SU-DHL-6 (cell line): ENCODE data around the gene KLB.
A peak's percentile ranks its signal among the peaks of the same experiment; 100 is the strongest.
"Not testable (repeated sequence)": the region's sequence is repeated elsewhere in the genome, so short reads cannot be mapped to it uniquely, and the experiment has no call there.

ENCODE experiments used
- H2AFZ ChIP-seq: fragments of 200-600 bp; sonication (generic); 2 replicates; pipeline ENCODE4 v1.6.1; 2014; ENCODE audit warnings: low read depth, mild to moderate bottlenecking, moderate library complexity, mixed read lengths, antibody characterized with exemption, low read length; ENCODE audit not compliant: severe bottlenecking
- H3F3A ChIP-seq: fragments of 200-600 bp; shearing (Covaris generic); 2 replicates; pipeline ENCODE4 v1.6.0; 2016; ENCODE audit warnings: antibody characterized with exemption, mild to moderate bottlenecking; ENCODE audit not compliant: insufficient read depth
- H3K27ac ChIP-seq: fragments of 200-600 bp; sonication (generic); 2 replicates; pipeline ENCODE4 v1.5.1; 2016; ENCODE audit warnings: low read depth, mild to moderate bottlenecking, low read length, moderate library complexity, mixed read lengths
- H3K27me3 ChIP-seq: fragments of 200-600 bp; sonication (generic), shearing (Covaris generic); 2 replicates; pipeline ENCODE4 v1.6.0; 2014; ENCODE audit warnings: mild to moderate bottlenecking, low read length
- H3K36me3 ChIP-seq: fragments of 200-600 bp; sonication (generic); 2 replicates; pipeline ENCODE4 v1.6.1; 2014; ENCODE audit warnings: mild to moderate bottlenecking, low read length, mixed read lengths
- H3K4me2 ChIP-seq: fragments of 300-600, 200-600 bp; shearing (Covaris generic), sonication (generic); 2 replicates; pipeline ENCODE4 v1.6.0; 2014; ENCODE audit warnings: low read length, low read depth, mild to moderate bottlenecking; ENCODE audit not compliant: poor library complexity, severe bottlenecking
- H3K4me3 ChIP-seq: fragments of 200-600 bp; sonication (generic); 2 replicates; pipeline ENCODE4 v1.5.1; 2014; ENCODE audit warnings: antibody characterized with exemption, low read length, mild to moderate bottlenecking, mixed read lengths; ENCODE audit not compliant: insufficient read depth, poor library complexity, severe bottlenecking
- H3K79me2 ChIP-seq: fragments of 200-600 bp; sonication (generic); 2 replicates; pipeline ENCODE4 v1.6.1; 2014; ENCODE audit warnings: mild to moderate bottlenecking, low read length, moderate library complexity; ENCODE audit not compliant: insufficient read depth
- H3K9ac ChIP-seq: fragments of 200-600 bp; sonication (generic); 2 replicates; pipeline ENCODE4 v1.7.0; 2014; ENCODE audit warnings: mild to moderate bottlenecking, low read length
- H3K9me2 ChIP-seq: fragments of 200-600 bp; sonication (generic); replicated peaks from 2 replicates; pipeline ENCODE4 v1.6.1; 2014; ENCODE audit warnings: low read length; ENCODE audit not compliant: insufficient read depth
- H3K9me3 ChIP-seq: fragments of 200-600 bp; sonication (generic); 2 replicates; pipeline ENCODE4 v1.6.1; 2014; ENCODE audit warnings: low read length, mixed read lengths; ENCODE audit not compliant: insufficient read depth
- H4K20me1 ChIP-seq: fragments of 200-600 bp; sonication (generic); 2 replicates; pipeline ENCODE4 v1.6.1; 2014; ENCODE audit warnings: low read depth, mild to moderate bottlenecking, antibody characterized with exemption, low read length, moderate library complexity, mixed read lengths
- EZH2phosphoT487 ChIP-seq: fragments of 200-600 bp; sonication (generic), shearing (Covaris generic); conservative IDR thresholded peaks from 2 replicates; pipeline ENCODE4 v1.6.1; 2018; ENCODE audit warnings: mild to moderate bottlenecking, antibody characterized with exemption, low read length, moderate library complexity, mixed read lengths
- TF ChIP-seq, protein P1 (sequence below): fragments of 200-600 bp; sonication (generic); IDR thresholded peaks from one replicate; pipeline ENCODE4 v1.5.1; 2017; ENCODE audit warnings: antibody characterized with exemption, mild to moderate bottlenecking, low read length, moderate library complexity; ENCODE audit not compliant: insufficient read depth, poor library complexity, severe bottlenecking

The KLB gene

DNA sequence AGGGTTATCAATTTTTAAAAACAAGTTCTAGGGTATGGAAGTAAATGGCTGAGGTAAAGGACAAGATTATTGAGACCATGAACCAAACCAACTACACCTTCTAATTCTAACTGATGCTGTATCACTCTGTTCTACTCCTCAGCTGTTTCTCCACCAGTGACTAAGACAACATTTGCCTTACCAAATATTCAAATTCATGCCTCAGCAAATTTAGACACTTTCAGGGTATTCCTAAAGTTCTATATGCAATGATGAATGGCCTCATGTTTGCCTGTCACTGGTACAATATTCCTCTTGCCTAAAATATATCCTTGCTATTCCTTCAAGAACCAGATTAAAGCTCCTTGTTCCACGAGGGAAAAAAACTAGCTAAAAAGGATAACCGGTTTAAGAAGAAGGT, 47.0 kb downstream of the KLB start:
- Histone ChIP-seq H3K79me2 (peaks cover 24% of the 10 kb centered on the region), H3F3A (peaks cover 88% of the 10 kb centered on the region), H4K20me1 (peaks cover 33% of the 10 kb centered on the region)

DNA sequence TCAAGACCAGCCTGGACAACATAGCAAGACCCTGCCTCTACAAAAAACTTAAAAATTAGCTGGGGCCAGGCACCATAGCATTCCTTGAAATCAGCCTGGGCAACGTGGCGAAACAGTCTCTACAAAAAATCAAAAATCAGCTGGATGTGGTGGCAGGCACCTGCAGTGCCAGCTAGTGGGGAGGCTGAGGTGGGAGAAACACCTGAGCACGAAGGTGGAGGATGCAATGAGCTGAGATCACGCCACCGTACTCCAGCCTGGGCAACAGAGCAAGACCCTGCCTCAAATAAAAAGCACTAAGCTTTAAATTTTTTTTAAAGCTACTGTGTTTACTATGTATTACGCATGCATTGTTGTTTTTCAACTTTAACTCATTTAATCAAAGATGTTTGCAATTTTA, 48.8 kb downstream of the KLB start:
- Histone ChIP-seq H3K27ac (no peak overlapping the region), H4K20me1 (peaks cover 27% of the 10 kb centered on the region), H2AFZ (no peak overlapping the region), H3K9me3 (no peaks in the 10 kb centered on the region), H3K4me2 (no peak overlapping the region), H3K9me2 (no peaks in the 10 kb centered on the region), H3K4me3 (no peak overlapping the region), H3K27me3 (no peaks in the 10 kb centered on the region), H3K36me3 (peaks cover 73% of the 10 kb centered on the region), H3K9ac (no peak overlapping the region), H3F3A (peaks cover 82% of the 10 kb centered on the region), H3K79me2 (peaks cover 24% of the 10 kb centered on the region)
- TF ChIP-seq, protein P1, sequence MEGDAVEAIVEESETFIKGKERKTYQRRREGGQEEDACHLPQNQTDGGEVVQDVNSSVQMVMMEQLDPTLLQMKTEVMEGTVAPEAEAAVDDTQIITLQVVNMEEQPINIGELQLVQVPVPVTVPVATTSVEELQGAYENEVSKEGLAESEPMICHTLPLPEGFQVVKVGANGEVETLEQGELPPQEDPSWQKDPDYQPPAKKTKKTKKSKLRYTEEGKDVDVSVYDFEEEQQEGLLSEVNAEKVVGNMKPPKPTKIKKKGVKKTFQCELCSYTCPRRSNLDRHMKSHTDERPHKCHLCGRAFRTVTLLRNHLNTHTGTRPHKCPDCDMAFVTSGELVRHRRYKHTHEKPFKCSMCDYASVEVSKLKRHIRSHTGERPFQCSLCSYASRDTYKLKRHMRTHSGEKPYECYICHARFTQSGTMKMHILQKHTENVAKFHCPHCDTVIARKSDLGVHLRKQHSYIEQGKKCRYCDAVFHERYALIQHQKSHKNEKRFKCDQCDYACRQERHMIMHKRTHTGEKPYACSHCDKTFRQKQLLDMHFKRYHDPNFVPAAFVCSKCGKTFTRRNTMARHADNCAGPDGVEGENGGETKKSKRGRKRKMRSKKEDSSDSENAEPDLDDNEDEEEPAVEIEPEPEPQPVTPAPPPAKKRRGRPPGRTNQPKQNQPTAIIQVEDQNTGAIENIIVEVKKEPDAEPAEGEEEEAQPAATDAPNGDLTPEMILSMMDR: no peak
- TF ChIP-seq EZH2phosphoT487: no peak

More for the DNA sequence above, 47.0 kb downstream of the KLB start:
- Histone ChIP-seq H2AFZ (no peak overlapping the region), H3K4me3 (no peak overlapping the region), H3K9me3 (no peaks in the 10 kb centered on the region), H3K9me2 (no peaks in the 10 kb centered on the region), H3K9ac (no peak overlapping the region), H3K36me3 (peaks cover 73% of the 10 kb centered on the region), H3K27ac (no peak overlapping the region), H3K4me2 (no peak overlapping the region), H3K27me3 (no peaks in the 10 kb centered on the region)
- TF ChIP-seq, protein P1: no peak

DNA sequence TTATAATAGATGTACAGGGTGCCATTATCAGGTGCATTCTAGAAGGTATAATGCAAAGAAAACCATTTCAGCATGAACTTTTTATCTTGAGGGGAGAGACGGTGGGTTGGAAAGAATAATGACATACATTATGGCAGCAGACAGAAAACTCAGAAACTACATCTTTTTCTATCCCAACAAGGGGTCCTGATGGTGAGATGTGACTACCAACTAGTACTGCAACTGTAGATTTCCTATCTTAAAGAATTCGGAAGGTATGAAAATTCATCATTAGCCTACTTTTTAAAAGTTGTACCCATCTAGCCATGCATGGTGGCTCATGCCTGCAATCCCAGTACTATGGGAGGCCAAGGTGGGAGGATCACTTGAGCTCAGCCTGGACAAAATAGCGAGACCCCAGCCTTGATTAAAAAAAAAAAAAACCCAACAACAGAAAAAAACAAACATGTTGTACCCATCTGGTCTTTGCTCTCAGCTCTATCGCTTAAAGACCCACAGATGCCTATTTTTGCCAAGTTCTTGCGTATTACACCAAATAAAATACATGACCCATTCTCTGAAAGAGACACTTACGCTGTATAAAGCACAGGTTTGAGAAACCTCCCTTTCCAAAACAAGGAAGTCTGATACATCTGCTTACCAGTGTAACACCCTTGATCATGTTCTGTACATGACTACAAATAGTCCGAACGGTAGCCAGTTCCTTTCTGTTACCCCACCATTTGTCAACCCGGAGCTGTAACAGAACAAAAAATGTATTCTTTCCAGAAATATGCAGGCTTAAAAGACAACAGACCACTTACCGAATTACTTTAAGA, 50.4 kb downstream of the KLB start:
- TF ChIP-seq, protein P1: no peak
- TF ChIP-seq EZH2phosphoT487: no peak
- no peaks in the 10 kb centered on the region for H3K27me3 ChIP-seq
- peaks cover 69% of the 10 kb centered on the region for H3F3A ChIP-seq
- H3K9me3 ChIP-seq: no peaks in the 10 kb centered on the region
- no peak overlapping the region for H2AFZ ChIP-seq
- H3K9me2 ChIP-seq: no peaks in the 10 kb centered on the region
- H3K79me2 ChIP-seq: peaks cover 24% of the 10 kb centered on the region
- H3K36me3 ChIP-seq: peaks cover 60% of the 10 kb centered on the region
- H3K9ac ChIP-seq: peak overlapping the region; percentile 87
- H3K4me2 ChIP-seq: peak overlapping the region; percentile 99
- peaks cover 22% of the 10 kb centered on the region for H4K20me1 ChIP-seq
- peak overlapping the region; percentile 62 for H3K27ac ChIP-seq
- peak overlapping the region; percentile 78 for H3K4me3 ChIP-seq

DNA sequence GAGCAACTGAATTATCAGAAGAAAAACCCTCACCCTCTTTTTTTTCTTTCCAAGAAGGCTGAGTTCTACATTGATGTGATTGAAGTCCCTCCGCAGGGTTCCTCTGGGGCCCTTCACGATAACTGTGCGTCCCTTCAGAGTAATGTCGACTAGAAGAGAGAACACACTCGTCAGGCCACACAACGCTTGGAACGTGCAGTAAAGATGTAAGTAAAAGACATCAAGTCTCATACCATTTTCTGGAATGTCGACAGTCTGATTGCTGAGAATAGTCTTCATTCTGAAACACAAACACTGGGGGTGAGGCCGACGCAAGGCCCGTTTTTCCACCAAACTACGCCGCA, 51.4 kb downstream of the KLB start:
- H4K20me1 ChIP-seq: peaks cover 22% of the 10 kb centered on the region
- not testable (repeated sequence) for H3K9me3 ChIP-seq, H3K9me2 ChIP-seq, H3K27me3 ChIP-seq
- H3K9ac ChIP-seq: peak overlapping the region; percentile 87
- peak overlapping the region; percentile 78 for H3K4me3 ChIP-seq
- H3K36me3 ChIP-seq: peaks cover 50% of the 10 kb centered on the region
- peaks cover 24% of the 10 kb centered on the region for H3K79me2 ChIP-seq
- peak overlapping the region; percentile 45 for H2AFZ ChIP-seq
- peak overlapping the region; percentile 99 for H3K4me2 ChIP-seq
- H3F3A ChIP-seq: peaks cover 59% of the 10 kb centered on the region
- peak overlapping the region; percentile 62 for H3K27ac ChIP-seq
